Astrocyte of the spinal cord (primary cell): Measurements from ENCODE around the gene KDM4C.

Source experiments
- DNase-seq: peaks from one replicate; pipeline ENCODE4 v3.0.0; 2011; ENCODE audit warnings: low read depth, low spot score
- H3K4me3 ChIP-seq: 2 replicates; pipeline ENCODE4 v1.5.1; 2011; ENCODE audit warnings: low read depth, mild to moderate bottlenecking, low read length, moderate library complexity
- in situ Hi-C: cut with HindIII; loops from 2 replicates; pipeline ENCODE4 v1.10.0; 2017; ENCODE audit warnings: low sequenced_read_pairs
- TF ChIP-seq, protein P1 (sequence below): IDR thresholded peaks from 2 replicates; pipeline ENCODE4 v1.5.1; 2012; ENCODE audit warnings: low read depth, mild to moderate bottlenecking, low read length, inconsistent platforms

KDM4C gene

DNA sequence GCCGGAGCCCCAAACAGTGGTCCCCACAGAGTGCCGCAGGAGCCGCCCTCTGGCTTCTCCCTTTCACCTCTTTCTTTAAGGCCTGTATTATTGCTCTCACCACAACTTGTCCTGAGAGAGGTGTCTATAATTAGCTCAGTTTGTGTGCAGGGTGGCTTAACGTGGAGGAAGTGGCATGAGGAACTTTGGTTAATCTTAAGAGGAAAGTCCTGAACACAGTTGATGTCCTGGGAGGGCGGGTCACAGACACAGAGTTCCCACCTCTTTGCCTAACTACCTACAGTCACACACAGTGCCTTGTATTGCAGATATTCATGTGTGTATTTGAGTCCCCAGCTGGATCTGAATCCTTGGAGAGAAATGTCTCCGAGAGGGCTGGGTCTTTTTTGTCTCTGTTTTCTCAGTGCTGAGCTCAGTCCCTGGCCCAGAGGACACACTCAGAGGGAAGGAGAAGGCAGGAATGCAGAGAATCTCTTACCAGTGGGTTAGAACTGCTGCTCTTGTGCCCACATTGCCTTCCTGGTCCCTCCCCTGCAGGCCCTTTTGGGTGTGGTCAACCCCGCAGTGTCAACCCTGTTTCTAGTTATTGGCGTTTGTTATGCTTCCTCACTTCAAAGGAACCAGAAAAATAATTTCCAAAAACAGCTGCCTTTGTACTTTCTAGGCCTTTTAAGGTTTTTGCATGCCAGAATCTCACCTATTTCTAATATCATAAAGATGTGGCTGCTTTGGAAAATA lies 392.5 kb downstream of the KDM4C start:
- DNase-seq, result no peak
- no peak overlapping the region for H3K4me3 ChIP-seq
- TF ChIP-seq, protein P1, sequence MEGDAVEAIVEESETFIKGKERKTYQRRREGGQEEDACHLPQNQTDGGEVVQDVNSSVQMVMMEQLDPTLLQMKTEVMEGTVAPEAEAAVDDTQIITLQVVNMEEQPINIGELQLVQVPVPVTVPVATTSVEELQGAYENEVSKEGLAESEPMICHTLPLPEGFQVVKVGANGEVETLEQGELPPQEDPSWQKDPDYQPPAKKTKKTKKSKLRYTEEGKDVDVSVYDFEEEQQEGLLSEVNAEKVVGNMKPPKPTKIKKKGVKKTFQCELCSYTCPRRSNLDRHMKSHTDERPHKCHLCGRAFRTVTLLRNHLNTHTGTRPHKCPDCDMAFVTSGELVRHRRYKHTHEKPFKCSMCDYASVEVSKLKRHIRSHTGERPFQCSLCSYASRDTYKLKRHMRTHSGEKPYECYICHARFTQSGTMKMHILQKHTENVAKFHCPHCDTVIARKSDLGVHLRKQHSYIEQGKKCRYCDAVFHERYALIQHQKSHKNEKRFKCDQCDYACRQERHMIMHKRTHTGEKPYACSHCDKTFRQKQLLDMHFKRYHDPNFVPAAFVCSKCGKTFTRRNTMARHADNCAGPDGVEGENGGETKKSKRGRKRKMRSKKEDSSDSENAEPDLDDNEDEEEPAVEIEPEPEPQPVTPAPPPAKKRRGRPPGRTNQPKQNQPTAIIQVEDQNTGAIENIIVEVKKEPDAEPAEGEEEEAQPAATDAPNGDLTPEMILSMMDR, result no peak
- in situ Hi-C loops, result no loop called here

DNA sequence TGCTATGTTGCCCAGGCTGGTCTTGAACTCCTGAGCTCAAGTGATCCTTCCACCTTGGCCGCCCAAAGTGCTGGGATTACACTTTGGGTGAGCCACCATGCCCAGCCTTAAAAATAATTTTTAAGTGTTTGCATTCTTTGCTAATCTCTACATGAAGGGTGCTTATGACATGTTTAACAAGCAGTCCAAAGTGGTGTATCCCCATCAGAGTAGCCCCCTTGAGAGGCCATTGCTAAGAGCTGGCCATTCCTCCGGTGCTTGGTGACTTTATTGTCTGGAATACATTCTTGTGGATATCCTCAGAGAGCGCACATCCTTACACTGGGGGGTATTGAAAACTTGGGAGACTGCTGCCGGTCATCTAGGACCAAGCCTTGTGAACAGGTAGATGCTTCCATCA lies 395.4 kb downstream of the KDM4C start:
- TF ChIP-seq, protein P1, result no peak
- in situ Hi-C loops, result no loop called here
- DNase-seq, result no peak
- H3K4me3 ChIP-seq, result no peak overlapping the region

DNA sequence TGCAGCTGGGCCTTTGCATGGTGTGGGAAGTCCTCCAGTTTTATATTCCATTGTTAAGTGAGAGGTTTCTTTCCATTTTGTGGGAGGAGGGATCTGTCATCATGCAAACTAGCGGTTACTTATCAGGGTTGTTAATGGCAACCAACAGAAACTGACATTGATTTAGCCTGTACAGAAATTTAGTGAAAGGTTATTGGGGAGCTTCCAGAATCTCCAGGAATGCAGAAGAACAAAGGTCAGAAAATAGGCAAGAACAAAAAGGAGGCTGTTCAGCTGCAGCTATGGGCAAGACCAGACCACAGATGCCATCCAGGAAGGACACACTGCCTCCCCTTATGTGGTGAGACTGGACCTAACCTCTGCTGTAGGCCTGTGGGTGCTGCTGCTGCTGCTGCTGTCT lies 395.8 kb downstream of the KDM4C start:
- no peak for DNase-seq
- TF ChIP-seq, protein P1, result no peak
- in situ Hi-C loops, result no loop called here
- no peak overlapping the region for H3K4me3 ChIP-seq

DNA sequence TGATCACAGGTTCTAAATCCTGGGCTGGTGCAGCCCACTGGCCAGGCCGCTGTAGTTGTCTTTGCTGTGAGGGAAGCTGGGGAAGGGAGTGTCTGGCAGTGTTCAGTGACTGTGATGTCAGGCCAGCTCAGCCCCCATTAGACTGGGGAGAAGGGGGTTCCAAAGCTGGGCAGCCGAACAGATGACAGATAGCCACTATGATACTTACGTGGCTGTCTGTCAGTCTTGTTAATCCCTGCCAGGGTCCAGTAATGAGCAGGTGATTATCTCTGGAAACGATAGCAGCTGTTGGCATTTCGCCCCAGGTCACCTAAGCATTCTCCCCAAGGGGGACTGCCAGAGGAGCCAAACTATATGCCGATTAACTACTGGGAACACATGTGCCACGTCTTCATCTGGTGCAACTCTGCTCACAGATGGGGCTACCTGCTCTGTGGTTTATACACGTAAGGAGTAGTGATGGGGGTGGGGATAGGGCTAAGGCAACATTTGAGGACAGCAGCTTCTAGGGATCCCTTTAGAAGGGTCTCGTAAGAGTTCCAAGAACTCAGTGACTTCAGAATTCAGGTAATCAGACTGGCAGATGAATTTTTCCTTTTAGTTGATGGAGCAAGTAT lies 396.3 kb downstream of the KDM4C start:
- H3K4me3 ChIP-seq, result no peak overlapping the region
- DNase-seq, result no peak
- in situ Hi-C loops, result no loop called here
- TF ChIP-seq, protein P1, result no peak

DNA sequence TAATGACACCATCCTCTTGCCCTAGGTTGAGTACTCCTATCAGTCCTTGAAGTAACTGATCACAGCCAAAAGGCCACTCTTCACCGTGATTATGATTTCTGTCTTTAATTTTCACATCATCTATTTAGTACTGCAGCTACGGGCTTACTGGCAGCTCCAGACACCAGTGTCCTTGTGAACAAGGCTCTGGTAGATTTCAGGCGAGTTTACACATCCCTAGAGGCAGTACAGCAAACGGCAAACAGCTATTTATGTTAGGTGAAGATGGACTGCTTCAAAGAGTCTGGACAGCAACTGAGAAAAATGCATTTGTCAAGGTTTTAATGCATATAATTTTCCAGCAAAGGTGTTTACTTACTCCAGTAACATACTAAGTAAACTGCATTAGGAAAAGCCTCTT lies 396.9 kb downstream of the KDM4C start:
- no peak for DNase-seq
- TF ChIP-seq, protein P1, result no peak
- H3K4me3 ChIP-seq, result no peak overlapping the region
- in situ Hi-C loops, result no loop called here

DNA sequence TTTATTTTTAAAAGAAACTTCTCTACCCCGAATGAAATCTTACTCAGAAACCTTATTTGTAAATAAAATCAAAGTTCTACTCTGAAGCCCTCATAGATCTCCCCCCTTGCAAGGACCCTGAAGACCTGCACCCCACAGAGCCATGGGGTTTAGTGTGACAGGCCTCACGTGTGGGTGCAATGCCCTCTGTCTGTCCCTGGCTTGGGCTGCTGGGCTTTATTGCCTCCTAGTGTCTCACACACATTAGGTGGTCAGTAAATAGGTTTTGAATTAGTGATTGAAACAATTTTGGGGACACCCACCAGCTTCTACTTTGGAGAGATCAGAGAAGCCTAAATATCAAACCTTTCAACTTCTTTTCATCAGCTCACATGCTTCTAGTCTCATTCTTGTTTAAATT lies 403.7 kb downstream of the KDM4C start:
- no peak overlapping the region for H3K4me3 ChIP-seq
- TF ChIP-seq, protein P1, result no peak
- in situ Hi-C loops, result no loop called here
- no peak for DNase-seq
